Stimulated activated CD4-positive, alpha-beta T cell treated with anti-CD3 and anti-CD28 coated beads, Interleukin-4, amount 100 ng/mL, for 24 hours (primary cell): ENCODE measurements around the gene CLCN5.

Source experiments
- DNase-seq: peaks from one replicate; pipeline ENCODE4 v3.0.0-alpha.2; 2020

The CLCN5 gene

DNA sequence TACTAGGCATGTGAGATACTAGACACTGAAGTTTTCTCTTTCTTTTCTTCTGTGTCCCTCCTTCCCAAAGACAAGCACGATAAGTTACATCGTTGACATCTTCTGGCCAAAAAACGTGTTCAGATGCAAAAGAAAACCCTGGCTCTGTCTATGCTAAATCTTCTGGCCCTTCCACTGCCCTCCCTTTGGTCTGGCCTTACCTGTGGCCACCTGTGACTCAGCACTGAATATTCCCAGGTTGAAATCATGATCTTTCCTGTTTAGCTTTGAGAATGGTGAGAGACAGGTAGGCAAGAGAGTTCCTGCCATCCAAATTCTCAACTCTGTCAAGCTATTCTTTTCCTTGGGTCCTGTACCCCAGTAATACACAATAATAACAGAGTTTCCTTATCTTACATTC, 12.3 kb downstream of the CLCN5 start:
- no peak for DNase-seq

DNA sequence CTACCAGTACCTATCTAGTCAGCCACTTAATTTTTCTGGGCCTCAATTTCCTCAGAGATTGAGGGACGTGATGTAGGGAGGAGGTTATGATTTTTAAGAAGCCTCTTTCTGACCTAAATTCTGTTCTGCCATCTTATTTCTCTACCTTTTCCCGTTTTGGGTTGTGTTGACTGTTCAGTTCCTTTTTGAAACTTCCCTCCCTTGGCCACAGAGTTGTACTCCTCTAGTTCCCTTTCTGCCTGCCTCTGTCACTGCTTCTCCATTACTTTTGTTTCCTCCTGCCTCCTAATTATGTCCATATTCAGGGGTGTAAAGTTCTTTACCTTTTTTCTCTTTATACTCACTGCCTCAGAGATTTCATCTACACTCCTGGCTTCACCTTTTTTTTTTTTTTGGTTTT, 25.4 kb downstream of the CLCN5 start:
- no peak for DNase-seq

DNA sequence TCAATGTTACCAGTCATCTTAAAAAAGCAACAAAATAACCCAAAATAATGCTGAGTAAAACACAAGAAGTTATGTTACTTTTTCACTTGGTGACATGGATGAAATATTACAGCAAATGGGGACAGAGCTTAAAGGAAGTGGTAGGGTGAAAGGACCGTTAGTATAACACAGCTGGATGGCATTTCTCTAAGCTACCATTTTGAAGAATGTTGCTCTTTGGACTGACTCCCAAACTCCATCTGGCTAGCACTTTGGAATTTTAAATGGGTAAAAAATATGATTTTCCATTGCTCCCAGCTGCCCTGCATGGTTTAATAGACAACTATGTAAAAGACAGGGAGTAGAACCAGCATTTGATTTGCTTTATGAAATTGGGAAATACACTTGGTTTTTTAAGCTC, 27.6 kb downstream of the CLCN5 start:
- no peak for DNase-seq

DNA sequence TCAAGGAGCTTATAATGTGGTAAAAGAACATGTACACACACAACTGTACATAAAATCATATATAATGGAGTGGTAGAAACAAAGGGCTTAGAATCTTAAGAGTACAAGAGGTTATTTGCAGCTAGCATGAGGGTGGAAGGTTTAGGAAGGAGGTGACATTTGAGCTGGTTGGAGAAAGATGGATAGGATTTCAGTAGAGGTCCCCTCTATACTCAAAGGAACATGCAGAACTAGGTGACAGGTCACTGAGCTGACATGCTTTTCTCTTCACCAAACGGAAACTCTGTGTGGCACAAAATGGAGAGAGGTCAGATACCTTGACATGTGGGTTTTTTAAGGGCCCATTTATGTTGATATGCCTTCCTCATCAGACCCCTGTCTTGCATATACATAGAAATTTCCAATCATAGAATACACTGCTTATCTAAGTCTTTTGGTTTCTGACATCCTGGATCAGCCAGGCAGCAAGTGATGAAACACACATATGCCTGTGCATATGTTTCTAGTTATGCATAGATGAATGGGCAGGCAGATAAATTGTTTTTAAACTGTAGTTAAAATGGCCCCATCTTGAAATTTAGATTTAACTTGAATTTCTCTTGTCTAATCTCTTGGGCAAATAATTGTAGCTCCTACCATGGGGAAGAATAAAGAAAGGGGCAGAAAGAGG, 29.3 kb downstream of the CLCN5 start:
- no peak for DNase-seq

DNA sequence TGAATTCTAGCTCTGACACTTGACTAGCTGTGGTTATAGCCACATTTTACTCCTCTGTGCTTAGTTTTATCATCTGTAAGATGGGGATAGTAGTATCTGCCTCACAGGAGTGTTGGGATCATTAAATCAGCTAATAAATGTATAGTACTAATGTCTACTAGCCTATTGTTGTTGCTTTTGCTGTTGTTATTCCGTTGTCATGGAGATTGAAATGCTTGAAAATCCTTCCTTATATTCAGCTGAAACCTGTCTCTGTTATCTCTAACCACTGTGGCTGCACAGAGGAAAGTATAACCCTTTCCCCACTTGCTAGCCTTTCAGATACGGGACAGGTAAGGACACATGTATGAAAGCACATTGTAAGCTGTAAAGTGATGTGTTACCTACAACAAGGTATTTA, 33.9 kb downstream of the CLCN5 start:
- no peak for DNase-seq

DNA sequence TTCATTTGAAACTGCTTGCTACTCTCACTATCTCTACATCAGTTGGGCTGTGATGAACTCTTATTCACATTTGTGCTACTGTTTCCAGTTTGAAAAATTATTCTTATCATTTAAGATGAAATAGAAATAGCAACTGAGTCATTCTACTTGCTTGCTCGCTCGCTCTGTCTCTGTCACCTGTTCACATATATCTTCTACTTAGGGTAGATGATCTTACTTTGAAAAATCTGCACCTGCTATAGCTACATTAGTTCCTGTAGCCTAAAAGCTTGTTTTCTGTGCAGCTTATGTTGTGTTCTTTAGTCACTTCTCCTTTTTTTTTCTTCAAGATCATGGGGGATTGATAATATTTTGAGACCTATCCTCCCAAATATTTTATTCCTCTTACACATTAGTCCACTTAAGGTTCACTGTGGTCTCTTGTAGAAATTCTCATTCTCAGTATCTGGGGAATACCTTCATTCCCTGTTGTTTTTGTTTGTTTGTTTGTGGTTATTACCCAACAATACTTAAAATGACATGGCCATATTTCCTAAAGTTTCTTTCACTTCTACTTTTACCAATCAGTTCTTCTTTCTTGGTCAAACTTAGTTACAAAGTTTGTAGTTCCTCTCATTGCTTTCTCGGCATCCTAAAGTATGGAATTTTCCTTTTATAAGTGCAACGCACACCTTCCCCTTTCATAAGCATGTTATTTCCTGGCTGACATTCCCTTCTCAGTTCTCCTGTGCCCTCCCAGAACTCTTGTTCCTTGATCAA, 36.5 kb downstream of the CLCN5 start:
- DNase-seq = no peak

DNA sequence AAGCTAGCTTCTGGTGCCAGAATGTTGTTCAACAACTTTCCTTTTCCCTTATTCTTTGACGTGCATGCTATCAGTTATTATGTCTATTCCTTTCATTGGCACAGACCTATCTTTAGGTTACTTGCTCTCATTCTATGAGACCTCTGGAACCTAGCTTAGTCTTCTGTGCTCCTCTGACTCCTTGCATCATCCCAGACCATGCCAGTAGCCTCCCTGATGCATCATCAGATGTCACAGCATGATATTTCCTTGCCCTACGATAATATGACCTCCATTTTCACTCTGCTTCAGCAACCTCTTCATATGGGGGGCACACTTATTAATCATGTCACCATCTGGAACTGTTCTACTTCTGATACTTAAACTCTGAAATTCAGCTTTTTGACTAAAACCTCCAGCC, 37.2 kb downstream of the CLCN5 start:
- no peak for DNase-seq

DNA sequence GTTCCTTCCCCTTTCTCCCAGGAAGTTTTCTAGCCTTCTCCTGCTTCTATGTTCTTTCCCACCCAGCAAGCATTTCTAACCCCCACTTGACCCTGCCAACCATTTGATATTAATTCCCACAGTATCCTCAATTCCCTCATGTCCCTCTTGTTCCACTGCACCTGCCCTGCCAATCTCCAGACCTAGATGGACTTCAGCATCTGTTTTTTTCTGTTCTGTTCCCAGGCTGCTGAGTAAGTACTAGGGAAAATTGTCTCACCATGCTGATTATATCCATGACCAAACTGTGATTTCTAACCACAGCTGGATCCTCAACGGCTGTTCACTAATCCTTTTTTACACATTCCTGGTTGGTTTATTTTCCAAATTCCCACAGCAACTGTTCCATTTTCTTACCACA, 37.7 kb downstream of the CLCN5 start:
- no peak for DNase-seq

DNA sequence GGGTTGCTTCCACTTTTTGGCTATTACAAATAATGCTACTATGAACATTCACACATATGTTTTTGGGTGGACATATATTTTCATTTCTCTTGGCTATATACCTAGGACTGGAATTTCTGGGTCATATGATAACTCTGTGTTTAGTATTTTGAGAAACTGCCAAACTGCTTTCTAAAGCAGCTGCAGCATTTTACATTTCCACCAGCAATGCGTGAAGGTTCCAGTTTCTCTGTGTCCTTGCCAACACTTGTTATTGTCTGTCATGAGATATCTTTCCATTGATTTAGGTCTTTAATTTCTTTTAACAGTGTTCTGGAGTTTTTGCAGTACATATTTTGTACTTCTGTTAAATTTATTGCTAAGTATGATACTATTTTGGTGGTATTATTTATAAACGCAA, 48.3 kb downstream of the CLCN5 start:
- no peak for DNase-seq

DNA sequence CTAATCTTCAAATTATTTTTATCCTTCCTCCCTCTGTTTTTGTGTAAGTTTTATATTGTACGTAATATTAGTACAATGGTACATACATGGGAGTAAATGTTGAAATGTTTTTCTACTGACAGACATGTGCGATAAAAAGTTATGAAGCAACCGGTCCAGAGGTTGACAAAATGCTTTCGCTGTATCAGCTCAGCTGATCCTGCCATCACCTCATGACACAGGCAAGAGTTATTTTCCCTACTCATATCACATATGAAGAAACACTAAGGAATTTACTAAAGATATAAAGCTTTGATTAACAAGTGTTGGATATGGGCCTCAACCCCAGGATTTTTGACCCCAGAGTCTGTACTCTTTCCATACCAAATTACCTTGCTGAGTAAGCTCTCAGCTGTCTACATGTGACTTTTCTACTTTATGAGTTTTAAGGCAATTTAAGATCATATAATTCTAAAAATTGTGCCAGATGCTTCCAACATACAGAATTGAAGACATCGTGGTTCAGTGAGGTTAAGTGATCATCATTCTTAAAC, 50.0 kb downstream of the CLCN5 start:
- DNase-seq = no peak

DNA sequence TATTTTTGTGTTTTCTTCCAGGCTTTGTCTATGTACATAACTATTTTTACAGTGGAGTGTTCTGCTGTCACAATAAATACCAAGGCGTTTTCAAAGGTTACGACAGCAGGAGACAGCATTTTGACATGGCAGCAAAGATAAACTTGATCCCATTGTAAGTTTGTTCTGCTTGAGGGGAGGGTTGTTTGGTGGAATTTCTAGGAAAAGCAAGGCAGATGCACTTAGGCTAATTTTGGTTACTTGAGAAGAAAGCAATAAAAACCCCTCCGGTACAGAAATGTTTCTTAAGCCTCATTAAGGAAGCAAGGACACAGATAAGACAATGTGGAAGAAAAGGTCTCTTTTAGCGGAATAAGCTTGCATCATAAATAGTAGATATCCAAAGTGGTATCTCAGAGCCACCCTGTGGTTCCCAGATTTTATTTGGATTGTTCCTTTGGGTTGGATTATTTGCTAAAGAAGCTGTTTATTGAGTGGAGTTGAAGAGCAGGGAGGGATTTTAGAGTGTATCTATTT, 54.3 kb downstream of the CLCN5 start:
- DNase-seq = no peak

DNA sequence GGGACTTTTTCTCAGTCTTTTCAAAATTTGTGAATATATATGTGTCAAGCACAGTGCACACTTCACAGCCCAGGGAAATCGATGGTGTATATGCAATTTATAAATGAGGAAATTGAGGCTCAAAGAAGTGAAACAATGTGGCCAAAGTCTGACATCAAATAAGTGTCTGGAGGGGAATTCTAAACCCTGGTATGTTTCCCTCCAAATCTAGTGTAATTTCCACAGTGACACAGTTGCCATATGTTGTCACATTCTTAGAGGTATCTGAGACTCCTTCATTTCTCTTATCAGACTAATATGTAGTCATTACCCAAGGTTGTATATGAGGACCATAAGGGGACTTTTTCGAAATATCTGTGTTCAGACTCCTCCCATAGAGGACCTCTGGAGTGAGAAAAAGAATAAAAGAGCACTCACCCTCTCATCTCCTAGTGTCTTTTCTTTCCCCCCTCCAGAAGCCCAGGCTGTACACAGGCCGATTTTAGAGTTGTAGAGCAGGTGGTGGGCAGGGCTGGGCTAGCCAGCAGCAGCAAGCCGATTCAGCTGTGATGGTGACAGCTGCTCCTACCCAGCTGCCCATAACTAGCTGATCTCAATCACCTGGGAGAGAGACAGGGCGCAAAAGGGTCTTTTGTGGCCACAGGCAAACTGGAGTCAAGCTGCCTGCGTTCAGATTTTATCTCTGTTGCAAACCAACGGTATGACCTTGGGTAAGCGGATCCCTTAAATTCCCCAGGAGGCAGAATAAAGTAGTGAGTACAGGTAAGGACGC, 55.1 kb downstream of the CLCN5 start:
- no peak for DNase-seq

DNA sequence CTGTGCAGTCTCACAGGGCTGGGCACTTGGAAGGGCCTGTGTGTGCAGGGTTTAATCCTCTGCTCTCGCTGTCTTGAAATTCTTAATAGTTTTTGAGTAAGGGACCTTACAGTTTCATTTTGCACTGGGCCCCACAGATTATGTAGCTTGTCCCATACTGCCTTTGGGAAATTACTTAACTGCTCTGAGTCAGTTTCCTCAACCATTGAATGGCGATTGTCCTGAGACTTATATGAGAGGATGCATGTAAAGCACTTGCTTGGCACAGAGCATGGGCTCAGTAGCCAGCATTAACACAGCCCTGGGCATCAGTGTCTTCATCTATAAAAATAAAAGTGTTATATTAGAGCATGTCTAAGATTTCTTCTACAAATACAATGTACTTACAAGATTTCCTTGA, 55.8 kb downstream of the CLCN5 start:
- DNase-seq = no peak

DNA sequence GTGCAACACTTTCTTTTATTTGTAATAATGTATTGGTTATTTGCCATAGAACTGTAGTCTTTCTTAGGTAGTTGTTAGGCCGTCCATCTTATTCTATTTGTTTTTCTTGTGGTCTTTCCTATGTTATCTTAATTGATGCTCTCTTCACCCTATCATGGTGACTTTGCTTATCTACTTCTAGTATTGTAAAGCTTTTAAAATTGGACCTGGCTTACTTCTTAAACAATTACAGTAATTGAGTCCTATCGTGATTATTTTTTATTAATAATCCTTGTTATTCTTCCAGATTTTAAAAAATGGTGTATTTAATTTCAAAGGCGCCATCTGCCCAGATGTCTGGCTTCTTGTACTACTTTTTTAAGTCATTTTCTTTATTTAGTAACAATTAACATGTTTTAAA, 63.7 kb downstream of the CLCN5 start:
- DNase-seq = no peak

DNA sequence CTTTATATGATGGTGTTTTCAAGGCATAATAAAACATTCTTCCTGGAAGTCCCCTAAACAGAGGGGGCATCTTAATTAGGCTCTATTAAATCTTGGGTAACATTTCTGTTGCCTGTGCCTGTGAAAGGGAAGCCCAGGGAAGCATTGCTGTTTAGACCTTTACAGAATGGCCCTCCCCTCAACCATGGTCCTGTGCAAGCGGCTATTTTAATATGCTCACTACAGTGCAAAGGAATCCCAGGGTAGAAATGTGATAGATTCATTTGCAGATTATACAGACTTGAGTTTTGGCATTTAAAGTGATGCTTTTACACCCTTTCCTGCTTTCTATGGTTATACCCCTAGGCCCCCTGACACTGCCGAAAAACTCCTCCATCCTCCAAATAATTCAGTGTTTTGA, 65.3 kb downstream of the CLCN5 start:
- no peak for DNase-seq

DNA sequence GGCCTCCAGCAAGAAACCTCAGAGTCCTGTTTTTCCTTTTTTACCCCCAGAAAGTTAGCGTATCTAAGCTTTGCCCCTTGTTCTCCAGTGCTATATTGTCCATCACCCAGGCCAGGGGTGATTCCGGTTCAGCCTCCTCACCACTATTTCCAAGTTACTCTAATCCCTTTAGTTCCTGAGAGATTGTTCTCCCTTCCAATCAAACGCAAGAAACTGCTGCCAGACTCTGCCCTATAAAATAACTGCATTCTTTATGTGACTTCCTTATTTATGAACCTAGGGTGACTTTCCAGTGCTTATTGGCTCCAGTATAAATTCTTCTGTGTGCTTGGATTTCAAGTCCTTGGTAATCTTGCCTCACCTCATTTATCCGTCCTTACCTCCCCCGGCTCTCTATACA, 65.7 kb downstream of the CLCN5 start:
- DNase-seq = no peak

DNA sequence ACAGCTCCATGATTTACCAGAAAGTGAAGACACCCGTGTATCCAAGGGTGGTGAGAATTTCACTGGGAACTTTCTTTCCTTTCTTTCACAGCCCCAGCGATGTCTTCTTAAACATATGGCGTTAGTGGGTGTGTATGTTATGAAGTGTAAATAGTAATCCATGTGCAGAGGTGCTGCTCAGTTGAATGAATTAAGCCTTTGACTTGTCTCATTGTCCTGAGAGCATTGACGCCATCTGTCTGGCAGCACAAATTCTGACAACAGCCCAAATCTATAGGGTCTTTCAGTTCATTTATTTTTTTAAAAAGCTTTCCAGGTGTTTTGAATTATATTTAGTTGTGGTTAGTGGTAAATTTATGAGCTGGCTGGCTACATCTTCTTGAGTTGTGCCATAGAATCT, 69.4 kb downstream of the CLCN5 start:
- DNase-seq = no peak

DNA sequence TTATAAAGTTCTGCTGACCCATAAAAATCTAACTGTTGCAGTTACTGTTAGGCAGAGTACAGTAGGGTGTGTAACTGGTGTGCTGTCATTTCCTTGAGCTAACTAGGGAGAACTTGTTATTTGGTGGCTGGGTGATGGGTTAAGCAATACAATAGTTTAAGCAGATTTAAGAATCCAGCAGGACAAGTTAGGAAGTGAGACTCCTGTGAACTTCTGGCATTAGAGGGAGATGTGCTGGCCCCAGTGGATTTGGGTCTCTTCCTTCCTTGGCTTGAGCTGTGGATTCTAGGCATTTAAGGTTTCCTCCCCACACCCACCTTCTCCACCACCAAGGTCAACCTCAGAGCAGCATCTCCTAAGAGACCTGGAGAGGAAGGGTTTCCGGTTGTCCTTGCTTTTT, 70.5 kb downstream of the CLCN5 start:
- no peak for DNase-seq

DNA sequence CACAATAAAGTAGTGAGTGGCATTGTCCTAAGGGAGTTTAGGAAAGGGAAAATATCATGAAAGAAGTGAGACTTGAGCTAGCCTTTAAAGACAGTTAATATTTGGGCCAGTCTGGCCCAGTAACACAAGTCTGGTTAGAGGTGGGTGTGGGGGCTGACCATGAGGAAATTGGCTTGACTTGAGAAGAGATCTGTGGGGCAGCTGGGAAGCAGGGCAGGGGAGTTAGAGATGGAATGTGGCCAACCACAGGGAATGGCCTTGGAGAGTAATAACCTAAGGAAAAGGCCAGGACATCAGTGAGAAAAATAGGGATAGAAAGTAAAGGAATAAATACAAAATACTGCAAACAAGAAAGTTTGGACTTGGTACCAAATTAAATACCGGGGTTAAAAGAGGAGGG, 71.3 kb downstream of the CLCN5 start:
- DNase-seq = no peak

DNA sequence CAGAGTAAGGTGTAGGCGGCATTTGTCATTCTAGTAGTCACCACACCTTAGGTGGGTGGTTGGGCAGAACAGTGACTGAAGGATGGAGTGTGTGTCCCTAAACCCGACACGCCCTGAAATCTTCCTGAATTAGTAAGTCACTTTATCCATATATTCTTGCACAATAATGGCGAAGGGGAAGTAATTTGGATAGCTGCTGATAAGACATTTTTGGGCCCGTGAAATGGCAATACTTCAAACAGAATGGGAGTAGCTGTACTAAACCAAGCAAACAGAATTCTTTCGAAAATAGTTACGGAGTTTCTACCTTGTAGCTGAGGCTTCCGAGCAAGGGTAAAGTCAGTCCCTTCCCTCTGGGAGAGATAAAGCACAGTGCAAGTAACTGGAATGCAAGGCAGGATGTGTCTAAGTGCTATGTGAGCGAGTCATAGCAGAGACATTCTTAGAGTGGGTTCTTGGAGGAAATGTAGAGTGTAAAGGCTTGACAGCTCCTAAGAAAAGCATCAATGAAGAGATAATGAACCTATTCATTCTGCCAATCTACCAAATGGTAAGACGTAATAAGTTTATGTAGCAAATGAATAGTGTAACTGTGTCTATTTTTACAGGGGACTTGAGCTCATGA, 72.8 kb downstream of the CLCN5 start:
- DNase-seq = no peak

DNA sequence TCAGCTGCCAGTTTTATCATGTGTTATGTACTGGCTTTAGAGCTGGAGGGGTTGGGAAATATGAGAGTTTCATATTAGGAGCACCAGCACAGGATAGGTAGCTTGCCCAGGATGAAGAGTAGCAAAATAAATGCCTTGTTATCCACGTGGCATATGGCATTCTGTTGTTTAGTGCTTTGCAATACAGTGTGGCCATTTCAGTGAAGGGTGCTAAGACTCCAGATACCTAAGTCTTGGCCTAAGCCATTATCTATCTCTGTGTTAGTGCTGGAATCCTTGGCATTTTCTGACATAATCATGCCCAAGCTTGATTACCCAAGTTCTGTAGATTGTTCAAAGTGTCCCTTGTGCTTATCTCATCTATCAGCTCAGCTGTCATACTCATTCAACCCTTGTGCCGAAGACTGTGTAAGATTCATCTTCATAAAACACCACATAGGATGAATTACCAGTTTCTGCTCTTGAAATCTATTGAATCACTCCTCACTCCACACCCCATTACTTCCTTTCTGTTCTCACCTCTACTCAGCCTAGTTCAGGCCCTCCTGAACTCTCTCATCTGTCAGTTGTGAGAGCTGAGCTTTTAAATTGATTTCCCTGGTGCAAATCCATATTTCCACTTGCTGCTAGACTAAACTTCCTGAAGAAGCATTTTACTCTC, 73.5 kb downstream of the CLCN5 start:
- DNase-seq = no peak

DNA sequence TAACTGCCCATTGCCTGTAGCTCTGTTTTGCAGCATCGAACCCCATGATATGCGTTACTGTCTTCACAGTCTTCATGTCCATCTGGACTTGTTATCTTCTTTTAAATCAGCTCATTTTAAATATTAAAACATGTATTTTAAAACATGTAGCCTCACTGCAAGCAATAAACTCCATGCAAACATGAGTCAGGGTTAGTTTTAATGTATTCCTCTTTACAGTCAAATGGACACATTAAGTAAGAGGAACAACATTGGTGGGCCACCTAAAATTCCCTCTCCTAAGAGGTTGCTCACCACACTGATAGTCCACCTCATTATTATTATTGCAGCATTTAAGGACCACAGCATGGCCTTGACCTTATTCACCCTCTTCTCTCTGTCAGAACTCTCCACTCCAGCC, 74.1 kb downstream of the CLCN5 start:
- DNase-seq = no peak

DNA sequence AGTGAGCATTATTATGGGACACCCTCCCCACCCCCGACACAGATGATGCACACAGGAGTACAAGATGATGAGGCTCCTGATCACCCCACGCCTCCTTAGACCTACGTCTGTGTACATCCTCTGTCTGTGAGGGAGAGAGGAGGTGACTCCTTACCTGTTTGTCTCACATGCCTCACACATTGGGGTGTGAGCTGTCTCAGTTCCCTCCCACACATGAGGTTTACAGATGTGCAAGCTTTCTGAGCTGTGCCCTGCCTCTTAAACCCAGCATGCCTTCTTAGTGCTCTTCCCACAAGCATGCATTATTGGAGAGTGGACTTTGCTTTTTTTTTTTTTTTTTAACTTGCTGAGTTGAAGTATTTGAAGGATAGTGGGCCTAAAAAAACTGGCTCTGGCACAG, 76.7 kb downstream of the CLCN5 start:
- no peak for DNase-seq
